Peyer's patch (tissue), 4 donors: ENCODE measurements around the gene KHK.

Experiments used
- CTCF ChIP-seq, 6 experiments: fragments of 450-650 bp in 4 of 6; fragments of 200-600 bp in 2 of 6; sonication (generic) in 1 of 6; IDR thresholded peaks; one replicate each; pipeline ENCODE4 v1.5.1; 2017 to 2019; ENCODE audit warnings: antibody characterized with exemption in 6 of 6, mild to moderate bottlenecking in 3 of 6, moderate library complexity in 1 of 6
- POLR2A ChIP-seq, 2 donors: fragments of 450-650 bp; IDR thresholded peaks; one replicate each; pipeline ENCODE4 v1.5.1; 2017; ENCODE audit warnings: antibody characterized with exemption in 2 of 2, mild to moderate bottlenecking in 2 of 2, moderate library complexity in 2 of 2

DNA sequence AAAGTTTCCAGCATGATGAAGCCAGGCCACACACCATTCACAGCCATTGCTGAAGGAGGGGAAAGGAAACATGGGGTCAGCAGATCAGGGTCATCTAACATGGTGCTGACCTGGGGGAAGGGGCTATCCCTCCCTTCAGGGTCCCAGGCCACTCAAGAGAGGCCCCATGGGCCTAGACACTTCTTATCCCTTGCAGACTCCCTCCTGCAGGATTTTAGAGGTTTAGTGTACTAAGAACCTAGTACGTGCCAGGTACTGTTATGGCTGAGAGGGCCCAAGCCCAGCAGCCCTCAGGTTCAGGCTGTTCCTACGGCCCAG is 8.8 kb downstream of the KHK start:
- no peak for TF ChIP-seq CTCF (IDR thresholded peaks at IDR 0.05)
- no peak for TF ChIP-seq POLR2A (IDR thresholded peaks at IDR 0.05)
